Kidney (tissue), 14 donors: ENCODE results near the gene NPFF. TPM values are rescaled to one million over a fixed set of nuclear protein-coding genes. Genes with fewer than 3 reads are reported as not detected.

Experiments used
- DNase-seq, 5 donors: peaks; one replicate each; pipeline ENCODE4 v3.0.0-alpha.2; 2013 to 2020
- FAIRE-seq: peaks from 2 replicates; lab custom pipeline; 2012; peaks lifted over from hg19 to GRCh38; lab: Jason Lieb, UNC
- H3K27ac ChIP-seq, 2 donors: one replicate each; pipeline ENCODE4 v1.7.0; 2013; ENCODE audit warnings: low read depth in 2 of 2, low read length in 2 of 2, inconsistent platforms in 1 of 2
- H3K27me3 ChIP-seq: one replicate; pipeline ENCODE4 v1.7.1; 2013; ENCODE audit warnings: low read length, inconsistent platforms; ENCODE audit not compliant: control insufficient read depth, insufficient read depth
- H3K36me3 ChIP-seq, 3 donors: one replicate each; pipeline versions ENCODE4 v1.7.0 to v1.7.1; 2013; ENCODE audit warnings: low read length in 3 of 3, control low read depth in 1 of 3, inconsistent platforms in 1 of 3; ENCODE audit not compliant: insufficient read depth in 3 of 3, control insufficient read depth in 2 of 3
- H3K4me1 ChIP-seq, 3 donors: one replicate each; pipeline versions ENCODE4 v1.7.0 to v1.7.1; 2013; ENCODE audit warnings: low read length in 3 of 3, inconsistent platforms in 1 of 3, low read depth in 1 of 3; ENCODE audit not compliant: control insufficient read depth in 2 of 3, insufficient read depth in 2 of 3
- H3K4me3 ChIP-seq, 3 donors: one replicate each; pipeline versions ENCODE4 v1.7.0 to v1.8.1; 2013; ENCODE audit warnings: low read length in 3 of 3, control low read depth in 1 of 3, inconsistent platforms in 1 of 3
- H3K9ac ChIP-seq, 3 donors: one replicate each; pipeline versions ENCODE4 v1.7.0 to v1.7.1; 2013; ENCODE audit warnings: low read length in 3 of 3, control low read depth in 1 of 3, inconsistent platforms in 1 of 3
- H3K9me3 ChIP-seq, 3 donors: one replicate each; pipeline versions ENCODE4 v1.7.0 to v1.7.1; 2013; ENCODE audit warnings: low read length in 3 of 3, control low read depth in 1 of 3, inconsistent platforms in 1 of 3; ENCODE audit not compliant: control insufficient read depth in 2 of 3, insufficient read depth in 1 of 3
- intact Hi-C: fragments of 100-400 bp; cut with DNase I; formaldehyde crosslinking; loops from one replicate; pipeline ENCODE4 v1.11.1; 2022
- polyA plus RNA-seq: library from polyadenylated mRNA; stranded (reverse); fragments of 350-450 nt; fragmentation: Illumina TruSeq; extraction: RNeasy Lipid Tissue Mini Kit (QIAGEN cat#74804); gene quantifications from one replicate; pipeline ENCODE4 v1.2.3, GENCODE V29; 2014; ENCODE audit warnings: low read depth, low replicate concordance; ENCODE audit not compliant: insufficient read depth
- total RNA-seq: library from RNA; stranded (reverse); fragmentation: NEBNext Ultra II Directional; extraction: Animal tissue kit (Norgen Biotek cat#: 25700); gene quantifications from one replicate; pipeline ENCODE4 v1.2.1, GENCODE V29; 2021
- TF ChIP-seq, protein P1 (sequence below): IDR thresholded peaks from 3 replicates; pipeline ENCODE4 v1.5.1; 2012; ENCODE audit warnings: mild to moderate bottlenecking, moderate library complexity, borderline replicate concordance; ENCODE audit not compliant: insufficient read depth; ENCODE audit errors: extremely low read depth
- donor health status: control.
- donor health status: control.
- donor health status: control.
- donor health status: control.
- donor health status: control.
- donor health status: DM: yes; HTN: yes; CAD: no.
- donor health status: Normal renal cell carcinoma (clear cell type).

NPFF gene
- total and polyA plus RNA-seq, 2 donors from 2014 or later: 1.3 TPM; not detected in 1

DNA sequence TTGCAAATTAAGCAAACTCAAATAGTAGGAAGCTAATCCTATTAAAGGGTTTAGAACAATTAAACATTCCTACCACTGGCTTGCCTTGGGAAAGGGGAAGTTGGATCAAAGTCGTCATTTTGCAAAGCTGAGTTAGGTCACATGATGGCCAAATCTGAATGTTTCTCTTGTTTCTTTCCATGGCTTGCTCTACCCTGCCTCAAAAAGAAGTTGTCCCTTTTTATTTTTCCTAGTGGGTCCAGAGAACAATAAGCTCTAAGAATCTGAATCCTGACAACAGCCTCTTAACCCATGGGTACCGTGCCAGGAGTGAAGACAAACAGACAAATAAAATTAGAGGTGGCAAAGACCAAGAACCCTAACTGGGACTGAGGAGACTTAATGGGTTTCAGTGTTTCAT, 26.2 kb upstream of the NPFF start:
- Histone ChIP-seq H3K4me3 (no peak overlapping the region), H3K36me3 (peaks cover 12 to 65% (median 42%) of the 10 kb centered on the region in 3 donors), H3K27ac (no peak overlapping the region)

GRCh38 chr12:53532524-53533445, 25.5 kb upstream of the NPFF start:
- H3K27ac ChIP-seq: no peak overlapping the region
- no peaks in the 10 kb centered on the region for H3K27me3 ChIP-seq
- no peaks in the 10 kb centered on the region for H3K4me1 ChIP-seq
- FAIRE-seq (no peak), DNase-seq (no peak)
- TF ChIP-seq, protein P1, sequence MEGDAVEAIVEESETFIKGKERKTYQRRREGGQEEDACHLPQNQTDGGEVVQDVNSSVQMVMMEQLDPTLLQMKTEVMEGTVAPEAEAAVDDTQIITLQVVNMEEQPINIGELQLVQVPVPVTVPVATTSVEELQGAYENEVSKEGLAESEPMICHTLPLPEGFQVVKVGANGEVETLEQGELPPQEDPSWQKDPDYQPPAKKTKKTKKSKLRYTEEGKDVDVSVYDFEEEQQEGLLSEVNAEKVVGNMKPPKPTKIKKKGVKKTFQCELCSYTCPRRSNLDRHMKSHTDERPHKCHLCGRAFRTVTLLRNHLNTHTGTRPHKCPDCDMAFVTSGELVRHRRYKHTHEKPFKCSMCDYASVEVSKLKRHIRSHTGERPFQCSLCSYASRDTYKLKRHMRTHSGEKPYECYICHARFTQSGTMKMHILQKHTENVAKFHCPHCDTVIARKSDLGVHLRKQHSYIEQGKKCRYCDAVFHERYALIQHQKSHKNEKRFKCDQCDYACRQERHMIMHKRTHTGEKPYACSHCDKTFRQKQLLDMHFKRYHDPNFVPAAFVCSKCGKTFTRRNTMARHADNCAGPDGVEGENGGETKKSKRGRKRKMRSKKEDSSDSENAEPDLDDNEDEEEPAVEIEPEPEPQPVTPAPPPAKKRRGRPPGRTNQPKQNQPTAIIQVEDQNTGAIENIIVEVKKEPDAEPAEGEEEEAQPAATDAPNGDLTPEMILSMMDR: no peak
- no peak overlapping the region for H3K4me3 ChIP-seq
- no peaks in the 10 kb centered on the region for H3K9me3 ChIP-seq
- intact Hi-C loops: no loop called here
- no peak overlapping the region for H3K9ac ChIP-seq
- peaks cover 12 to 60% (median 42%) of the 10 kb centered on the region in 3 donors for H3K36me3 ChIP-seq

More for the DNA sequence above, 26.2 kb upstream of the NPFF start:
- intact Hi-C loops: no loop called here
- no peaks in the 10 kb centered on the region for H3K27me3 ChIP-seq
- DNase-seq (no peak), FAIRE-seq (no peak)
- no peaks in the 10 kb centered on the region for H3K4me1 ChIP-seq
- no peaks in the 10 kb centered on the region for H3K9me3 ChIP-seq
- no peak overlapping the region for H3K9ac ChIP-seq
- TF ChIP-seq, protein P1: no peak

GRCh38 chr12:53532021-53532420, 24.7 kb upstream of the NPFF start:
- no peak overlapping the region for H3K27ac ChIP-seq
- H3K4me1 ChIP-seq: no peaks in the 10 kb centered on the region
- no peak for DNase-seq
- no peak overlapping the region for H3K9ac ChIP-seq
- intact Hi-C loops: no loop called here
- no peaks in the 10 kb centered on the region for H3K9me3 ChIP-seq
- H3K36me3 ChIP-seq: peaks cover 12 to 54% (median 38%) of the 10 kb centered on the region in 3 donors
- H3K27me3 ChIP-seq: no peaks in the 10 kb centered on the region
- FAIRE-seq: no peak
- H3K4me3 ChIP-seq: no peak overlapping the region
- TF ChIP-seq, protein P1: no peak
